Esophagus squamous epithelium (tissue), 5 donors: ENCODE results near the gene FAM3B. TPM values are rescaled to one million over a fixed set of nuclear protein-coding genes. Genes with fewer than 3 reads are reported as not detected.

Source experiments
- DNase-seq: peaks from one replicate; lab custom pipeline; 2025; lab: John Stamatoyannopoulos, UW
- H3K27ac ChIP-seq, 4 donors: fragments of 200-600 bp; sonication (generic); one replicate each; pipeline ENCODE4 v1.5.1; 2016 to 2019; ENCODE audit warnings: mild to moderate bottlenecking in 1 of 4
- H3K27me3 ChIP-seq, 4 donors: fragments of 200-600 bp; sonication (generic); 1 replicate in 3 of 4; 2 replicates in 1 of 4; pipeline versions ENCODE4 v1.5.1 to v1.6.0; 2017 to 2021; ENCODE audit warnings: antibody characterized with exemption in 1 of 4
- H3K36me3 ChIP-seq, 3 donors: fragments of 200-600 bp; sonication (generic); one replicate each; pipeline ENCODE4 v1.5.1; 2016 to 2019
- H3K4me1 ChIP-seq, 3 donors: fragments of 200-600 bp; sonication (generic); one replicate each; pipeline ENCODE4 v1.5.1; 2017 to 2019
- H3K4me3 ChIP-seq, 4 donors: fragments of 200-600 bp; sonication (generic); 1 replicate in 3 of 4; 2 replicates in 1 of 4; pipeline ENCODE4 v1.5.1; 2016 to 2019; ENCODE audit warnings: mild to moderate bottlenecking in 2 of 4, moderate library complexity in 1 of 4
- H3K9me3 ChIP-seq, 3 donors: fragments of 200-600 bp; sonication (generic); one replicate each; pipeline ENCODE4 v1.5.1; 2016 to 2019
- POLR2A ChIP-seq, 4 donors: fragments of 450-650 bp; IDR thresholded peaks; one replicate each; pipeline ENCODE4 v1.6.1; 2017; ENCODE audit warnings: antibody characterized with exemption in 4 of 4, mild to moderate bottlenecking in 4 of 4, moderate library complexity in 3 of 4
- WGBS, 2 donors: methylation state at CpG; one replicate each; pipeline ENCODE4 v1.1.5; 2018; 5-methylcytosine and 5-hydroxymethylcytosine counted together
- intact Hi-C: fragments of 100-400 bp; cut with DNase I; formaldehyde crosslinking; loops from one replicate; pipeline ENCODE4 v1.15.0; 2022
- total RNA-seq, 4 donors: library from RNA; depleted of rRNA; stranded (reverse); fragments of >200 nt; gene quantifications; one replicate each; pipeline ENCODE4 v1.1.0, GENCODE V29; 2016
- TF ChIP-seq, protein P1 (sequence below), 6 experiments: fragments of 450-650 bp in 4 of 6; fragments of 200-600 bp in 2 of 6; sonication (generic) in 2 of 6; IDR thresholded peaks; one replicate each; pipeline ENCODE4 v1.5.1; 2016 to 2019; ENCODE audit warnings: antibody characterized with exemption in 6 of 6, mild to moderate bottlenecking in 4 of 6, moderate library complexity in 4 of 6
- donor health status: DM: yes; HTN: yes; CAD: no.

The FAM3B gene
- total RNA-seq, 4 donors from 2014 or later, result 14.8 to 83.8 (median 38.6) TPM

DNA sequence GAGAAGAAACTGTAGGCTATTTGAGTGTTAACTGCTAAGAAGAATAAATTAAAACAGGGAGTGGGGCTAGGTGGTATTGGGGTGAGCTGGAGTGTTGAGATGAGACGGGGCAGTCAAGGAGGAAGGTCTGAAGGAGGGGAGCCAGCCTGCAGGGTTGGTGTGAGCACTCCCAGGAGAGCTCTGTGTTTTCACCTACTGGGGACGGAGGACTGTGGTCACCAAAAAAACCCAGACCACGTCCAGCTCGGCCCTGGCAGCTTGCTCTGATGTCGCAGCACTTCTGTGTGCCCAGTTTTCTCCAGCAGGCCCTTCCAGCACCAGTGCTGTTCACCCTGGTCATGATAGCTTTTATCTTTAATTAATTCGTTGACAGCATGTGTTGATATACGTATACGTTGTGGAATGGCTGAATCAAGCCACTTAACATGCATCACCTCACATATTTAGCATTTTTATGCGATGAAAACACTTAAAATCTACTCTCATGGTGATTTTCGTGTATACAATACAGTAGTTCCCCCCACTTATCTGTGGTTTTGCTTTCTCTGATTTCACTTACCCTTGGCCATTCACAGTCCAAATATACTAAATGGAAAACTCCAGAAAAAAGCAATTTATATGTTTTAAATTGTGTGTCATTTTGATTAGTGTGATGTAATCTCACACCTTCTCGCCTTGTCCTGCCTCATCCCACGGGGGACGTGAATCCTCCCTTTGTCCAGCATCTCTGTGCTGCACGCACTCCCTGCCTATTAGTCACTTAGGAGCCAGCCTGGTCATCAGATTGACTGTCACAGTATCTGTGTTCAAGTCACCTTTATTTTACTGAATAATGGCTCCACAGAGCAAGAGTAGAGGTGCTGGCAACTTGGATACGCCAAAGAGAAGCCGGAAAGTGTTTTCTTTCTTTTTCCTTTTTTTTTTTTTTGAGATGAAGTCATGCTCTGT, 12.3 kb downstream of the FAM3B start:
- intact Hi-C loops, result no loop called here
- no peak for DNase-seq

GRCh38 chr21:41333752-41334151, 17.2 kb downstream of the FAM3B start:
- H3K9me3 ChIP-seq, result peaks cover 0 to 17% (median 0%) of the 10 kb centered on the region in 3 donors
- H3K4me3 ChIP-seq, result no peak overlapping the region
- 84 to 95% methylated on average over 1 of the region's 1 CpG for WGBS, 2 donors
- no peak for DNase-seq
- no peaks in the 10 kb centered on the region for H3K27me3 ChIP-seq
- no peak overlapping the region for H3K27ac ChIP-seq
- no peak for TF ChIP-seq POLR2A (IDR thresholded peaks at IDR 0.05)
- TF ChIP-seq, protein P1, sequence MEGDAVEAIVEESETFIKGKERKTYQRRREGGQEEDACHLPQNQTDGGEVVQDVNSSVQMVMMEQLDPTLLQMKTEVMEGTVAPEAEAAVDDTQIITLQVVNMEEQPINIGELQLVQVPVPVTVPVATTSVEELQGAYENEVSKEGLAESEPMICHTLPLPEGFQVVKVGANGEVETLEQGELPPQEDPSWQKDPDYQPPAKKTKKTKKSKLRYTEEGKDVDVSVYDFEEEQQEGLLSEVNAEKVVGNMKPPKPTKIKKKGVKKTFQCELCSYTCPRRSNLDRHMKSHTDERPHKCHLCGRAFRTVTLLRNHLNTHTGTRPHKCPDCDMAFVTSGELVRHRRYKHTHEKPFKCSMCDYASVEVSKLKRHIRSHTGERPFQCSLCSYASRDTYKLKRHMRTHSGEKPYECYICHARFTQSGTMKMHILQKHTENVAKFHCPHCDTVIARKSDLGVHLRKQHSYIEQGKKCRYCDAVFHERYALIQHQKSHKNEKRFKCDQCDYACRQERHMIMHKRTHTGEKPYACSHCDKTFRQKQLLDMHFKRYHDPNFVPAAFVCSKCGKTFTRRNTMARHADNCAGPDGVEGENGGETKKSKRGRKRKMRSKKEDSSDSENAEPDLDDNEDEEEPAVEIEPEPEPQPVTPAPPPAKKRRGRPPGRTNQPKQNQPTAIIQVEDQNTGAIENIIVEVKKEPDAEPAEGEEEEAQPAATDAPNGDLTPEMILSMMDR (IDR thresholded peaks at IDR 0.05), result no peak
- intact Hi-C loops, result no loop called here
- H3K36me3 ChIP-seq, result peaks cover 0 to 9% (median 0%) of the 10 kb centered on the region in 3 donors
- no peaks in the 10 kb centered on the region for H3K4me1 ChIP-seq

More for the DNA sequence above, 12.3 kb downstream of the FAM3B start:
- Histone ChIP-seq H3K4me3 (no peak overlapping the region), H3K9me3 (peaks cover 0 to 7% (median 0%) of the 10 kb centered on the region in 3 donors), H3K4me1 (no peaks in the 10 kb centered on the region), H3K27ac (no peak overlapping the region), H3K36me3 (no peaks in the 10 kb centered on the region), H3K27me3 (no peaks in the 10 kb centered on the region)
- 79 to 83% methylated on average over 15 to 16 of the region's 16 CpGs for WGBS, 2 donors
- TF ChIP-seq, protein P1 (IDR thresholded peaks at IDR 0.05), result no peak
- TF ChIP-seq POLR2A (IDR thresholded peaks at IDR 0.05), result no peak

DNA sequence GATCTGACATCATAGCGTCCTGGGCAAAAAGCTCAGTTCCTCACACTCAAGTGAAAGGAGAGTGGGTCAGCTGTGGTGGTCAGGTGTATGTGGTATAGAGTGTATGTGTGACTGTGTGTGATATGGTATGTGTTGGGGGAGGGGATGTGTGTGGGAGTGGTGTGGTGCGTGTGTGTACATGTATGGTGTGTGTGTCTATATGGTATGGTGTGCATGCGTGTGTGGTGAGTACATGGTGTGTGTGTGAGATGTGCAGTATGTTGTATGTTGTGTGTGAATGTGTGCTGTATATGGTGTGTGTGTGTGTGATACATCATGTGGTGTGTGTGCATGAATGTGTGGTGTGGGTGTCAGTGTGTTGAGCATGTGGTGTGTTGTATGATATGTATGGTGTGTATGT, 20.9 kb downstream of the FAM3B start:
- Histone ChIP-seq H3K9me3 (peaks cover 0 to 10% (median 0%) of the 10 kb centered on the region in 3 donors), H3K27ac (no peak overlapping the region), H3K4me3 (no peak overlapping the region), H3K4me1 (no peaks in the 10 kb centered on the region), H3K27me3 (no peaks in the 10 kb centered on the region), H3K36me3 (peaks cover 0 to 13% (median 0%) of the 10 kb centered on the region in 3 donors)
- DNase-seq, result no peak
- intact Hi-C loops, result no loop called here
- WGBS, 2 donors, result 88 to 94% methylated on average over 3 of the region's 3 CpGs
- TF ChIP-seq, protein P1 (IDR thresholded peaks at IDR 0.05), result no peak
- TF ChIP-seq POLR2A (IDR thresholded peaks at IDR 0.05), result no peak

- TF ChIP-seq, protein P1 (IDR thresholded peaks at IDR 0.05), result no peak
- TF ChIP-seq POLR2A (IDR thresholded peaks at IDR 0.05), result no peak
- peaks cover 0 to 13% (median 0%) of the 10 kb centered on the region in 3 donors for H3K36me3 ChIP-seq
- H3K4me3 ChIP-seq, result no peak overlapping the region
- no peaks in the 10 kb centered on the region for H3K4me1 ChIP-seq
- H3K27me3 ChIP-seq, result no peaks in the 10 kb centered on the region
- peaks cover 0 to 10% (median 0%) of the 10 kb centered on the region in 3 donors for H3K9me3 ChIP-seq
- intact Hi-C loops, result no loop called here
- H3K27ac ChIP-seq, result no peak overlapping the region
- 88% methylated on average over 7 to 8 of the region's 8 CpGs for WGBS, 2 donors
- DNase-seq, result no peak
Observed at GRCh38 chr21:41338455-41338854, 21.9 kb downstream of the FAM3B start.

GRCh38 chr21:41342035-41342434, 25.4 kb downstream of the FAM3B start:
- peaks cover 0 to 22% (median 0%) of the 10 kb centered on the region in 3 donors for H3K36me3 ChIP-seq
- intact Hi-C loops, result no loop called here
- TF ChIP-seq, protein P1 (IDR thresholded peaks at IDR 0.05), result no peak
- TF ChIP-seq POLR2A (IDR thresholded peaks at IDR 0.05), result no peak
- H3K27ac ChIP-seq, result no peak overlapping the region
- H3K27me3 ChIP-seq, result peaks cover 0 to 4% (median 0%) of the 10 kb centered on the region in 4 donors
- no peak for DNase-seq
- no peaks in the 10 kb centered on the region for H3K9me3 ChIP-seq
- 89 to 90% methylated on average over 4 of the region's 4 CpGs for WGBS, 2 donors
- H3K4me3 ChIP-seq, result no peak overlapping the region
- H3K4me1 ChIP-seq, result peaks cover 0 to 13% (median 0%) of the 10 kb centered on the region in 3 donors
